Upper lobe of left lung (tissue), 6 donors: ENCODE measurements around the gene DLGAP1. TPM values are rescaled to one million over a fixed set of nuclear protein-coding genes. Genes with fewer than 3 reads are reported as not detected.

Experiments
- ATAC-seq, 2 donors: fragments of 200-7000 bp; cut with Tn5 transposase; one replicate each; pipeline ENCODE4 v1.9.1; 2022; ENCODE audit warnings: mild to moderate bottlenecking in 2 of 2, moderate library complexity in 2 of 2; ENCODE audit not compliant: low FRiP score in 2 of 2
- DNase-seq, 2 donors: peaks; one replicate each; pipeline ENCODE4 v3.0.0-alpha.2; 2019 to 2020
- H3K27ac ChIP-seq, 4 donors: fragments of 200-600 bp; sonication (generic); one replicate each; pipeline ENCODE4 v1.5.1; 2016 to 2019
- H3K27me3 ChIP-seq, 4 donors: fragments of 200-600 bp; sonication (generic); one replicate each; pipeline ENCODE4 v1.5.1; 2017 to 2019
- H3K36me3 ChIP-seq, 4 donors: fragments of 200-600 bp; sonication (generic); one replicate each; pipeline ENCODE4 v1.5.1; 2016 to 2019
- H3K4me1 ChIP-seq, 4 donors: fragments of 200-600 bp; sonication (generic); one replicate each; pipeline ENCODE4 v1.5.1; 2018 to 2019
- H3K4me3 ChIP-seq, 4 donors: fragments of 200-600 bp; sonication (generic); one replicate each; pipeline ENCODE4 v1.5.1; 2017 to 2019; ENCODE audit warnings: mild to moderate bottlenecking in 2 of 4, moderate library complexity in 1 of 4
- H3K9me3 ChIP-seq, 4 donors: fragments of 200-600 bp; sonication (generic); one replicate each; pipeline ENCODE4 v1.5.1; 2018 to 2019
- CTCF ChIP-seq, 6 experiments: fragments of 450-650 bp in 4 of 6; fragments of 200-600 bp in 2 of 6; sonication (generic) in 2 of 6; IDR thresholded peaks; one replicate each; pipeline ENCODE4 v1.5.1; 2016 to 2019; ENCODE audit warnings: antibody characterized with exemption in 6 of 6
- EP300 ChIP-seq, 4 donors: sonication (generic); formaldehyde crosslinking; IDR thresholded peaks; one replicate each; pipeline ENCODE4 v1.5.1; 2017; ENCODE audit warnings: antibody characterized with exemption in 4 of 4, control low read depth in 2 of 4
- POLR2A ChIP-seq, 4 donors: fragments of 450-650 bp; IDR thresholded peaks; one replicate each; pipeline ENCODE4 v1.5.1; 2016 to 2017; ENCODE audit warnings: antibody characterized with exemption in 4 of 4, mild to moderate bottlenecking in 2 of 4
- POLR2AphosphoS5 ChIP-seq, 2 donors: sonication (generic); formaldehyde crosslinking; IDR thresholded peaks; one replicate each; pipeline ENCODE4 v1.5.1; 2017; ENCODE audit warnings: antibody characterized with exemption in 2 of 2
- WGBS, 2 donors: methylation state at CpG; one replicate each; pipeline ENCODE4 v1.1.5; 2017 to 2018; 5-methylcytosine and 5-hydroxymethylcytosine counted together
- total RNA-seq, 6 donors: library from RNA; depleted of rRNA in 4 of 6; stranded (reverse); fragments of >200 nt in 4 of 6; gene quantifications; one replicate each; pipeline versions ENCODE4 v1.1.0 to v1.2.1, GENCODE V29; 2016 to 2021
- donor health status: DM: no; HTN: no; CAD: no; lungs with moderate emphysema.
- donor health status: DM: no; HTN: yes; CAD: no; lungs with severe emphysema.

DLGAP1 gene
- total RNA-seq, 6 donors from 2014 or later: 2.1 to 4.6 (median 3.6) TPM

GRCh38 chr18:3753106-3753505 lies 702.0 kb downstream of the DLGAP1 start:
- 79 to 81% methylated on average over 4 of the region's 4 CpGs for WGBS, 2 donors
- H3K27ac ChIP-seq: no peak overlapping the region
- DNase-seq (no peak), ATAC-seq (no peak)
- TF ChIP-seq EP300 (IDR thresholded peaks at IDR 0.05) (no peak), CTCF (IDR thresholded peaks at IDR 0.05) (no peak), POLR2A (IDR thresholded peaks at IDR 0.05) (no peak), POLR2AphosphoS5 (IDR thresholded peaks at IDR 0.05) (no peak)
- H3K36me3 ChIP-seq: no peaks in the 10 kb centered on the region
- no peaks in the 10 kb centered on the region for H3K4me1 ChIP-seq
- H3K9me3 ChIP-seq: peaks cover 4 to 11% (median 7%) of the 10 kb centered on the region in 4 donors
- H3K4me3 ChIP-seq: no peak overlapping the region
- H3K27me3 ChIP-seq: no peaks in the 10 kb centered on the region

- ATAC-seq (peak in 1 of 2 donors; percentile 58), DNase-seq (no peak)
- Histone ChIP-seq H3K4me1 (peaks cover 0 to 3% (median 0%) of the 10 kb centered on the region in 4 donors), H3K27ac (no peak overlapping the region), H3K4me3 (no peak overlapping the region), H3K9me3 (no peaks in the 10 kb centered on the region), H3K27me3 (no peaks in the 10 kb centered on the region), H3K36me3 (no peaks in the 10 kb centered on the region)
- 77 to 86% methylated on average over 3 of the region's 3 CpGs for WGBS, 2 donors
- no peak for TF ChIP-seq CTCF (IDR thresholded peaks at IDR 0.05)
- no peak for TF ChIP-seq POLR2A (IDR thresholded peaks at IDR 0.05)
These were observed 707.0 kb downstream of the DLGAP1 start for GRCh38 chr18:3748086-3748485.

- Histone ChIP-seq H3K27me3 (no peaks in the 10 kb centered on the region), H3K4me3 (no peak overlapping the region), H3K27ac (peak overlapping the region; percentile 24 to 52 (median 43)), H3K36me3 (no peaks in the 10 kb centered on the region), H3K4me1 (peaks cover 0 to 3% (median 0%) of the 10 kb centered on the region in 4 donors), H3K9me3 (no peaks in the 10 kb centered on the region)
- 48 to 61% methylated on average over 14 of the region's 14 CpGs for WGBS, 2 donors
- TF ChIP-seq EP300 (IDR thresholded peaks at IDR 0.05): peak in 2 of 4 donors; percentile 43 to 77
- peak; percentile 36 to 83 for TF ChIP-seq POLR2AphosphoS5 (IDR thresholded peaks at IDR 0.05)
- no peak for TF ChIP-seq CTCF (IDR thresholded peaks at IDR 0.05)
- DNase-seq: peak in 1 of 2 donors; percentile 45
- ATAC-seq: peak in 1 of 2 donors; percentile 85
These were observed 707.7 kb downstream of the DLGAP1 start for GRCh38 chr18:3747176-3747973.

GRCh38 chr18:3742541-3742940 lies 712.6 kb downstream of the DLGAP1 start:
- WGBS, 2 donors: 29 to 64% methylated on average over 1 of the region's 1 CpG
- DNase-seq (no peak), ATAC-seq (no peak)
- no peak for TF ChIP-seq CTCF (IDR thresholded peaks at IDR 0.05)
- no peak for TF ChIP-seq EP300 (IDR thresholded peaks at IDR 0.05)
- no peak for TF ChIP-seq POLR2AphosphoS5 (IDR thresholded peaks at IDR 0.05)
- no peak for TF ChIP-seq POLR2A (IDR thresholded peaks at IDR 0.05)
- Histone ChIP-seq H3K4me3 (no peak overlapping the region), H3K27ac (no peak overlapping the region), H3K27me3 (no peaks in the 10 kb centered on the region), H3K9me3 (no peaks in the 10 kb centered on the region), H3K36me3 (no peaks in the 10 kb centered on the region), H3K4me1 (no peaks in the 10 kb centered on the region)

- H3K27me3 ChIP-seq: no peaks in the 10 kb centered on the region
- TF ChIP-seq POLR2AphosphoS5 (IDR thresholded peaks at IDR 0.05): no peak
- no peak for TF ChIP-seq CTCF (IDR thresholded peaks at IDR 0.05)
- no peak for TF ChIP-seq EP300 (IDR thresholded peaks at IDR 0.05)
- no peak for TF ChIP-seq POLR2A (IDR thresholded peaks at IDR 0.05)
- no peaks in the 10 kb centered on the region for H3K4me1 ChIP-seq
- H3K9me3 ChIP-seq: no peaks in the 10 kb centered on the region
- H3K36me3 ChIP-seq: no peaks in the 10 kb centered on the region
- ATAC-seq (no peak), DNase-seq (no peak)
- H3K27ac ChIP-seq: no peak overlapping the region
- 98 to 100% methylated on average over 1 of the region's 1 CpG for WGBS, 2 donors
- no peak overlapping the region for H3K4me3 ChIP-seq
These were observed 713.8 kb downstream of the DLGAP1 start for GRCh38 chr18:3741333-3741732.
